GM19372 (cell line): Measurements from ENCODE around the gene ASF1A.

Experiments used
- ATAC-seq: cut with Tn5 transposase; IDR thresholded peaks from one replicate; pipeline ENCODE4 v1.9.1; 2021; ENCODE audit warnings: mild to moderate bottlenecking, low read depth, moderate library complexity; ENCODE audit not compliant: unreplicated experiment

Gene ASF1A

DNA sequence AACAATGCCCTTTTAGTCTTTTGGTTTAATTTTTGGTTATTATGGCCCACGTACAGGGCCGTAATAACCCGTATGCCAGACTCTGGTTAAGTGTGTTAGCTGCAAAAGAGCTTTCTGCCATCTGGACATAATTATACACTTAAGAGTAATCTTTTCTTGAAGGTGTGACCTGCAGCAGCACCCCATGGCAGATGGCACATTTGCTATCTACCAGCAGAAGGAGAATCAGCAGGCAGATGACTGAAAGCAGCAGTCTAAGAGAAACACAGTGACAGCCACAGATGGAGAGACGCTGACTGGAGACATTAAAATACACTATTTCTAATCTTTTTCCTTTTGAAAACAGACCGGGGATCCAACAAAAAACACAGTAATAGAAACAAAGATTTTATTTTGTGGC is 18.7 kb downstream of the ASF1A start:
- no peak for ATAC-seq

DNA sequence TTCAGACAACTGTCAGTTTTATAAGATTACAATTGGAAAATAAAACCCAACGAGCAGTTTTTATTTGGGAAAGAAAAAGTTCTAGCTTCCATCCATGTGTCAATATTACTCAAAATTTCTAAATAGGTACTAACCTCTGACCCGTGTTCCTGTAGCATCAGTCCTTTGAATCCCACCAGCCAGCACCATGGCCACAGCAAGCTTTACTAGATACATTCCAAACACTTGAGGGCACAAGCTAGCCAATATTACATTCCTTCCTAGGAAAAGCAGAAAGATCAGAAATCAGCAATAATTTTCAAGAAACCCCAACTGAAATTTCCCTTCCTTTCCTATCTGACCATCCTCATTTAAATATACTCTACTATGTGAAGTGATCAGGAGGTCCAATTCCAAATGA is 19.2 kb downstream of the ASF1A start:
- no peak for ATAC-seq

DNA sequence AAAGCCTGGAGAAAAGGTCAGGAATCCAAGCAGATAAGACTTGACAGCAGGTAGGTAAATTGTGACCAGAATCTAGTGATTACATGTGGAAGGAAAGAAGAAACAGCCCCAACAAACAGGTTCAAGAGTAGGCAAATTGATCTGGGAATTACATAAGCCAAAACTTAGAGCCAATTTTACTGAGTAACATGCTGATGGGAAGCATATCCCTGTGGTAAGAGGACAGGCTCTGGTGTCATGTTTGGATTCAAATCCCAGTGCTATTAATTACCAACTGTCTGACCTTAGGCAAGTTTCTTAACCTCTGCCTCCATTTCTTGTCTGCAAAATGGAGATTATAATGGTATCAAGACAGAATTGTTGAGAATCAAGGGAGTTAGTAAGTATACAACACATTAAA is 20.6 kb downstream of the ASF1A start:
- ATAC-seq: no peak

DNA sequence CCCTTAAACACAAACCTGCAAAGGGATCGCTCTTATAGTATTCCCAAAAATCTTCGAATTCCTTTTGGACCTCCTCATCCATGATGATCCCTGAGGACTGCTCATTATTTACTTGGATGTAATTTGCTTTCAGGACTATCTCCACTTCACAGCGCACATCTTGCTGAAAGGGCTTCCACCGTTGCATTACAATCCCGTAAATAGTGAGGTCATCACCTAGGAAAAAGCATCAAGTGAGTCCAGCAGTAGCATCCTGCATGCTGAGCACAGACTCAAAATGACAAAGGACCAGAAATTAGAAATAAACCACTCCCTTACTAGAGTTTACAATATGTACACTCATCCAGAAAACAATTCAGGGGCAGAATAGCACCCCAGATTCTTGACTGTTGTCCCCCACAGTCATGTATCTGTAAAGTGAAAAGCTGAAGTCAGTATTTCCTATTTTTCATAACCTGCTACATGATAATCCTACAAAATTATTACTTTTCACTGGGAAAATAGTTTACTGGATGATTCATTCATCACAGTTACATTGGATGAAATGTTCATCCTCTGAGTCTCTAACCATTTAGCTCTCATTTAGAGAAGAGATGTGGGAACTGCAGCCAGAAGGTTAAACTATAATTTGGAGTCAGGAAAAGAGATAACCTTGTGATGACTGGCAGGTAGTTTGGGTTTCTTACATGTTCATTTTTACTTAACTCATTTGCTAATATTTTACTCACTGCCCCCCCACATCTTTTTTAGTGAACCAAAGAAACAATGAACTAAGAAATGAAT is 23.8 kb downstream of the ASF1A start:
- no peak for ATAC-seq

DNA sequence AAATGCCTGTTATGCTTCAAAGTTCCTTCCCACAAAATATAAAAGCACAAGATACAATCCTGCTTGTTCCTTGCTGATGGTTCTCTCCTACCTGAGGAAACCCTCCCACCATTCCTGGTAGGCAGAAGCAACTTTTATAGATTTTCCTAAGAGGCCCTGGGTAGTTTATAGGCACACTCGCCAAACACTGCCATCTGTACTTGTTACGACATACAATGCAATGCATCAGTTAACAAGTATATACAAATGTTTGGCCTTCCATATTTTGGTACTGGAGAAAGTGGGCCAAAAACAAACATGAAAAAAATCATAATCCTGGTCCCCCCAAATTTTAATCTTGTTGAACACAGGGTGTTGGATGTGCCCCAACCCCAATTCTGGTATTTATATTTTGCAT is 24.4 kb downstream of the ASF1A start:
- no peak for ATAC-seq

DNA sequence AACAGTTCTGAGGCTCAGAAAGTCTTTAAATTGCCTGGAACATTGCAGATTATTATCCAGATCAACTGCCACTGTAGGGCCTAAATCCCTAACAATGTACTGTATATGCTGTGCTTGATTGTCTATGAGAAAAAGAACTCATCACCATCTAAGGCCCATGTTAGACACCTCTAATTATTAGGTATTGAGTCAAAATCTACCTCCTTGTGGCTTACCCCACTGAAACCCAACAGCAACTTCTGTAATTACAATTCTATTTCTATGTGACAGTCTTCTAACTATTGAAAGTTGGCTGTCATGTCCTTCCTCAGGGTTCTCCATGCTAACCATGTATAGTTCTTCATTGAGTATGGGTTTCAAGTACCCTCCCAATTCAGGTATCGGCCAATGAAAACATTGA is 27.1 kb downstream of the ASF1A start:
- ATAC-seq: no peak

DNA sequence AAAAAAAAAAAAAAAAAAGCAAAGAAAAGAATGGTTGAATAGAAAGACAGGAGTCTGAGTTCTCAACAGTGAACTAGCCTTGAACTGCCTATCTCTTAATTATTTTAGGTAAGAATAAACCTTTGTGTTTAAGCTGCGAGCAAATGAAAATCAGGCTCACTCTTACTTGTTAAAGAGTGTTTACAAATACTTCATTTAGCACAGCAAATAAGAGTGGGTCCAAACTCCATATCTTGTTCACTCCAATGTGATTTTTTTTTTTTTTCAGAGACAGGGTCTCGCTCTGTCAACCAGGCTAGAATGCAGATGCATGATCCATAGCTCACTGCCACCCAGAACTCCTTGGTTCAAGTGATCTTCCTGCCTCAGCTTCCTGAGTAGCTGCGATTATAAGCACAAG is 29.1 kb downstream of the ASF1A start:
- ATAC-seq: no peak

DNA sequence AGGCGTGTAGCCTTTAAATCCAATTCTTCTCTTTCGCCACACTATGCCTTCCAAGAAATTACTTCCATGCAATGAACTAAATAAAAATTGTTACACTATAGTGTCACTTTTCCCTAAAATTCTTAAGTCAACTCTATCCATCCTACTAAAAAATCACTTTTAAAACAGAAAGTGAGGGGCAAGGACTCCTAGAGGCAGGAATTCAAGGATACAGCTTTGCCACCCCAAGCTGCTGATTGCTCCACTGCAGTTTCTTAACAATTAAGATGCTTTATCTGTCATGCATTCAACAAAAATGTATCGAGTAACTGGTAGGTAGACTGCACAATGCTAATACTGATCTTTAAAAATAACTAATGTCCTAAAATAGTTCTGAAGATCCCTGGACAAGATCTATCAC is 36.7 kb downstream of the ASF1A start:
- no peak for ATAC-seq

DNA sequence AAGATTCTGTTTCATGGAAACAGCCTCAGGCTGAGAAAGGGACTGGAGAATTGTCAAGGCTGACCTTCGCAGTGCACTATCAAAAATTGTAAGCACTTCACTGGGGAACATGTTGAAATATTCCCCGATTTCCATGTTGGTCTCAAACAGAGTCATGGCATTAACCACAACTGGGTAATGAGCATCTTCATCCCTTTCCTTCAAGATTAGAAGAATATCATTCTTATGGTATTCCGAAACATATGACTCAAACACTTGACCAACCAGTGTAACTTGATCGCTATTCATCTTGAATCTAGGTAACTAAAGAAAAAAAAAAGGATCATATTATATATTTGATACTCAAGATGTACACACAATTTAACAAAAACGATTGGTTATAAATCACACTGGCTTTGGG is 37.5 kb downstream of the ASF1A start:
- no peak for ATAC-seq

DNA sequence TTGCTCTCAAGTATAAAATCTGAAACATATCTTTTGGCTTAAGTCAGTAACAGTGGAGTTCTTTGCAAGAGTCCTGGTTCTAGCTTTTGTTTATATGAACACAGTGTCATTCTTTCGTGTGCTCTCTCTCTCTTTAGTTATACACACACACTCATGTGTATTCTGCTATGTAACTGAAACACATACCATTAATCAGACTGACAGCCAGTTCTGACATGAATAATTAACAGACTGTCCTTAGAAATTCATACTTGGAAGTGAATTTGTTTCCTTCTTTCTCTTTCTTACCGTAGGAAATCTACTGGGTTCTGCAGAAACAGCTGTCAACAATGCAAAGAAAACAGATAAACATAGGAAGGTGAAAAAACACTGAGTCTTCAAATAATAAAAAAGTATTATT is 38.5 kb downstream of the ASF1A start:
- no peak for ATAC-seq

DNA sequence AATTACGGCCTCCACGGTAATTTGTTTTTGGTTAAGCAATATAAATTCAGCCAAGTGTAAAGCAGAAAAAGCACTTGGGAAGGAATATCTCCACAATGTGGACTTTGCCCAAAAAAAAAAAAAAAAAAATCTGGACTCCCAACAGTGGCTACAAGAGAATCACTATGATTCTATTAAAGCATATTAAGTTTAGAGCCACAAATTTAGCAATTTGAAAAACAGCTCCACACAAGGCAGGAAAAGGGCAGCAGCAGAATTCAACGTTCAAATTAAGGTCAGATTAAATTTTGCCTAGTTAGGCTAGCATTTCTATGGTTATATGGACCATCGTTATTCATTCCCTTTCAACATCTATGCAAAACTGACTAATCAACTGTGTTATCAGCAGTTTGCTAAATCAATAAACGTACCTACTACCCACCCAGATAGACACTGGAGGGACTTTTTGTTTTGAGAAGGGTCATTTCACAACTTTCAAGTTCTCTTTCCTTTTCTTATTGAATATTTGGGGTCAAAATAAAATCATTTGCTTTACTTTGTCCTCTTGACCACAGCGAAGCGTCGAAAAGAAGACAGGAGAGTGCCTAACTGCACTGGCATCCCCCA is 40.0 kb downstream of the ASF1A start:
- ATAC-seq: peak; percentile 0

DNA sequence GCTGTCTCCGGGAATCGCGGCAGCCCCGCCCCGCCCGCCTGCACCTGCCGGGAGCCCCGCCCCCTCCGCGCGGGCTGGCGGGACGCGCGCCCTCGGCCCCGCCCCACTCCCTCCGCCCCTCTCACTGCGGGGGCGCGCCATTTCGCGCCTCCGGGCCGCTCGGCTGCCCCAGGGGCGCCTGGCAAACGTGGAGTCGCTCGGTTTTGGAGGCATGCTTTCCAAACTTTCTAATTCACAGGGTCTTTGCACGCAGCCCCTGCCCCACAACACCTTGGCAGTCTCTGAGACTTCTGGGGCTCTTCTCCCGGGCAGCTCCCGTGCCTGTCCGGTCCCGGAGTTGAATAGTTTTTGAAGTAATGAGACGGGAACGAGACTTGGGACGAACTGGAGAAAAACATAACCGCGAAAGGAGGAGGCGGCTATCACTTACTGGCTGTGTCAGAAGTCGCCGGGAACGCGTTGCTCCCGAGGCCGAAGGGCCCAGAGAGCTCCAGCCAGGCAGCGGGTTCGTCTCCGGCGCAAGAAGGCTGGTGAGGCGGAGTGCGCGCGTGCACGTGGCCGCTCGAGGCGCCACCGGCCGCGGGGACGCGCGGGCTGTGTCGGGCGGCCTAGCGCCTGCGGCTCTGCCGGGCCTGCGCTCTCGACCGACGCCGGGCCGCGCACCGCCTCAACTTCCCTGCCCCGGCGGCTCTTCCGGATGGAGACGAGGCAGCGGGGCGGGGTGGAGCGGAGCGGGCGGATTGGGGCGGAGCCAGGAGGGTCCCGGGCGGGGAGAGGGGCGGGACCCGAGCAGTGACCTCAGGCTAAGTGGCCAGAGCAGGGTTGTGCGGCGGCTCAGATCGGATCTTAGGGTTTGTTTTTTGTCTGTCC is 40.7 kb downstream of the ASF1A start, which contains the start of gene MCM9:
TSS of gene MCM9 (minus strand) at position 699 of the 870 bp plus-strand sequence. CDS start 3,436 bp downstream, outside the sequence.
- peak; percentile 92 for ATAC-seq

DNA sequence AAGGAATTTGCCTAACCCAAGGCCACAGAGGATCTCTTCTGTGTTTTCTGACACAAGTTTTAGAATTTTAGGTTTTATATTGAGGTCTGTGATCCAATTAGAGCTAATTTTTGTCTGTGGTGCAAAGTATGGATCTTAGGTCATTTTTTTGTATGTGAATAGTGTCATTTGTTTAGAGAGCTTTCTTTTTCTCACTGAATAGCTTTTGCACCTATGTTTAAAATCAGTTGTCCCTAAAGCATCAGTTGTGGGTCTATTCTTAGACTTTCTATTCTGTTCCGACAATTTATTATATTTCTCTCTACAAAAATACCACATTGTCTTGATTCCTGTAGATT is 41.3 kb downstream of the ASF1A start:
- ATAC-seq: peak; percentile 5

DNA sequence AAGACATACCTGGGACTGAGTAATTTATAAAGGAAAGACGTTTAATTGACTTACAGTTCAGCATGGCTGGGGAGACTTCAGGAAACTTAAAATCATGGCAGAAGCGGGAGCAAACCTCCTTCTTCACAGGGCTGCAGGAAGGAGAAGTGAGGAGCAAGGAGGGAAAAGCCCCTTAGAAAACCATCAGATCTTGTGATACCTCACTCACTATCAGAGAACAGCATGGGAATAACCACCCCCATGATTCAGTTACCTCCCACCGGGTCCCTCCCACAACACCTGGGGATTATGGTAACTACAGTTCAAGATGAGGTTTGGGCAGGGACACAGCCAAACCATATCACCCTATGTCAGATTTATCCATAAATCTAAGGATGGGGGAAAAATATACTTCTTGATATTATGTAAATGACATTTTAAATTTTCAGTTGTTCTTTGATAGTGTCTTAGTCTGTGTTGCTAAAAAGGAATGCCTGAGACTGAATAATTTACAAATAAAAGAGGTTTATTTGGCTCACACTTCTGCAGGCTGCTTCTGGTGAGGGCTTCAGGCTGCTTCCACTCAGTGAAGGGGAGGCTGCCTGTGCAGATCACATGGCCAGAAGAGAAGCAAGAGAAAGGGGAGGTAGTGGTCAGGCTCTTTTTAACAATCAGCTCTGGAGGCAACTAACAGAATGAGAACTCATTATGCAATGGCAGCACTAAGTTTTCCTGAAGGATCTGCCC is 42.2 kb downstream of the ASF1A start:
- ATAC-seq: no peak

DNA sequence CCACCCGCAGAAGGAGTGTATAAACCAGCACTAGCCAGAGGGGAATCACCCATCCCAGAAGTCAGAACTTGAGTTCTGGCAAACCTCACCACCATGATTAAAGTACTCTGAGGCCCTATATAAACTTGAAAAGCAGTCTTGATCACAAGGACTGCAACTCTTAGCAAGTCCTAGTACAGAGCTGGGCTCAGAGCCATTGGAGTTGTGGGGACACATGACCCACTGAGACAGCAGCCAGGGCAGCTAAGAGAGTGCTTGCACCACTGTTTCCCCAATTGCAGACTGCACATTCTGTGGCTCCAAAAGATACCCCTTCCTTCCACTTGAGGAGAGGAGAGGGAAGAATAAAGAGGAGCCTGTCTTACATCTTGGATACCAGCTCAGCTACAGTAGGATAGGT is 45.7 kb downstream of the ASF1A start:
- ATAC-seq: no peak

DNA sequence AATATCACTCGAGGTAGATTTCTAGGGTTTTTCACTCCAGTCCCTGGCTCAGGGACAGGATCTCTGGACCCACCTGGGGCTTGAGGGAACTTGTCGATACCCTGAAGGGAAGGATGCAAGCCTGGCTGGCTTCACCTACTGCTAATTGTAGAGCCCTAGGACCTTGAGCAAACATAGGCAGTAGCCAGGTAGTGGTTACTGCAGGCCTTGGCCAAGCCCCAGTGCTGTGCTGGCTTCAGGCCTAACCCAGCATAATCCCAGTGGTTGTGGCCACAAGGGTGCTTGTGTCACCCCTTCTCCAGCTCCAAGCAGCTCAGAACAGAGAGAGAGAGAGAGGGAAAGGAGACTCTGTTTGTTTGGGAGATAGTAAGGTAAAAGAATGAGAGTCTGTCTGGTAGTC is 46.8 kb downstream of the ASF1A start:
- ATAC-seq: no peak

DNA sequence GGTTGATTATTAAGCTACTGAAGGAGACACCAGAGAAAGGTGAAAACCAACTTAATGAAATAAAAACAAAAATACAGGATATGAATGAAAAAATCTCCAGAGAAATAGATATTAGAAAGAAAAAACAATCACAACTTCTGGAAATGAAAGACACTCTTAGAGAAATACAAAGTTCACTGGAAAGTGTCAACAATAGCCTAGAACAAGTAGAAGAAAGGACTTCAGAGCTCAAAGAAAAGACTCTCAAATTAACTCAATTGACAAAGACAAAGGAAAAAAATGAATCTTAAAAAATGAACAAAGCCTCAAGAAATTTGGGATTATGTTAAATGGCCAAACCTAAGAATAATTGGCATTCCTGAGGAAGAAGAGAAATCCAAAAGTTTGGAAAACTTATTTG is 51.3 kb downstream of the ASF1A start:
- ATAC-seq: no peak

DNA sequence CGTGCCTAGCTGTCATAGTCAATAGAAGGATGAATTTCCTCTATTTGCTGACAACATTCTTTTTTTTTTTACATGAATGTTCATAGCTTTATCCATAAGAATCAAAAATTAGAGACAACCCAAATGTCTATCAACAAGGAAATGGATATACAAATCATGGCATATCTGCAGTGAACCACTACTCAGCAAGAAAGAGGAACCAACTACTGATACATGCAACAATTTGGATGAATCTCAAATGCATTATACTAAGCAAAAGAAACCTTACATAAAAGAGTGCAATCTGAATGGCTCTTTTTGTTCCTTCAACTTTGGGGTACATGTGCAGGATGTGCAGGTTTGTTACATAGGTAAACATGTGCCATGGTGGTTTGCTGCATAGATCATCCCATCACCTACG is 58.7 kb downstream of the ASF1A start:
- no peak for ATAC-seq

DNA sequence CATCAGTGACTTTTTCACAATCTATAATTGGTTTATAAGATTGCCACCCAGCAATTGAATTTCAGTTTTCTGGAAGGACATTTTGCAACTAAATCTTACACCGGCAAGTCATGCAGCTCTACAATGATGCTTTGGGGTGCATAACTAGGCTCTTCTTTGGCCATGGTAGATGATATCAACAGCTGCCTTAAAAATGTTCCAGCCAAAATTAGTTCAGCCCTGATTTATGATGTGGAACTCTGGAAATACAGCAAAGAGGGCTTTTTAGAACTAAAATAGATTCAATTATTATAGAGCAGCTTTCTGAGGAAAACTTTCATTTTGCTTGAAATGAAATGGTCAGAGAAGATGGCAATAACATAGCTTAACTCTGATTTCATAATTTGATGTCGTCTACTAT is 59.4 kb downstream of the ASF1A start:
- ATAC-seq: no peak
